ENCODE results near the gene EPN2.
A peak's percentile ranks its signal among the peaks of the same experiment; 100 is the strongest.

Gene EPN2

DNA sequence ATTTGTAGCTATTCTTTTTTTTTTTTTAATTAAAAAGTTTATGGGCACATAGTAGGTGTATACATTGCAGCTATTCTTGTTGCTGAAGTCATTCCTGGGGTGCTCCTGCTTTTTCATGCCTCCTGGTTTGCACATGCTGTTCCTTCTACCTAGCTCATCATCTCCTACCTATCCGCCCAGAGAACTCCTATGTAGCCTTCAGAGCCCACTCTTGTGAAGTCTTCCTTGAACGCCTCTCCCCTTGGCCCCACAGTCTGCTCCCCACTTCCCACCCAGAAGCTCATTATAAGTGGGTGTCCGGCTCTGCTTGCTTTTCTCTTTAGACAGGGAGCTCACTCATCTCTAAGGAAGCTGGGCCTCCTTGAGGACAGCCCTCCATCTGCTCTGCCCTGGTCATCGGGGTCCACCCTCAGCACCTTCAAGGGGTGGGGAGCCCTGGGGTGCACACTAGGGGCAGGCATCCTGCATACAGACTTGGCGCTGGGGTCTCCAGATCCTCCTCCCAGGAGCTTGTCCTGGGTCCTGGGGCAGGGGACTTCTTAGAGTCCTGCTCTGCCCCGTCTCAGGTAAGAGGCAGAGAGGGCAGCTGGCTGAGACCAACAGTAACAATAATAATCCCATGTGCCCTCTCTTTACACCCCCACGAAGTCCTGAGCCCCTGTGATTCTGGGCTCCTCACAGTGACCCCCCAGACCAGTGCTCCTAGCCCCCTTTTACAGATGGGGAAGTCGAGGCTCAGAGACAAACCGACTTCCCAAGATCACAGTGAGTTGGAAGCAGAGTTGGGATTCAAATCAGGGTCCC, 128.9 kb downstream of the EPN2 start:
- no peak for DNase-seq (ENCODE audit: low spot score)

GRCh38 chr17:19366637-19366972, 129.4 kb downstream of the EPN2 start:
- no peak for DNase-seq (ENCODE audit: low spot score)

DNA sequence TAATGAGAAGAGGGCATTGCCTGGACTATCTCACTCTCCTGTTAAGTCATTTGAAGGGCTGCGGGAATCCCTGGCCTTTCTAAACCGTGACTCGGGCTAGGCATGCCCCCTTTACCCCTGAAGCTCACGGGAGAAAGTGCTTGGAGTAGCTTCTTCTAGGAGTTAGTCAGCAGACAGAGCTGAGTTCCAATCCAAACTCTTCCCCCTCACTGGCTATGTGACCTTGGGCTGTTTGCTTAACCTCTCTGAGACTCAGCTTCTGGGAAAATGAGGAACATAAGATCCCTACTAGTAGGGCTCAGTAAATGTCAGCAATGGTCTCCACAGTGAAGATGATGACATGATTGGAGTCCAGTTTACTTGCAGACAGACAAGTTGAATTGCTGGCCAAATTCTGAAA, 131.1 kb downstream of the EPN2 start:
- no peak for DNase-seq (ENCODE audit: low spot score)

- DNase-seq (ENCODE audit: low spot score) = peak; percentile 37
Observed at GRCh38 chr17:19369107-19369778, 132.1 kb downstream of the EPN2 start.

- DNase-seq (ENCODE audit: low spot score) = no peak
Observed at GRCh38 chr17:19369846-19370492, 132.8 kb downstream of the EPN2 start.

GRCh38 chr17:19370493-19370960, 133.4 kb downstream of the EPN2 start:
- DNase-seq (ENCODE audit: low spot score) = no peak

GRCh38 chr17:19371259-19372010, 134.3 kb downstream of the EPN2 start:
- no peak for DNase-seq (ENCODE audit: low spot score)

DNA sequence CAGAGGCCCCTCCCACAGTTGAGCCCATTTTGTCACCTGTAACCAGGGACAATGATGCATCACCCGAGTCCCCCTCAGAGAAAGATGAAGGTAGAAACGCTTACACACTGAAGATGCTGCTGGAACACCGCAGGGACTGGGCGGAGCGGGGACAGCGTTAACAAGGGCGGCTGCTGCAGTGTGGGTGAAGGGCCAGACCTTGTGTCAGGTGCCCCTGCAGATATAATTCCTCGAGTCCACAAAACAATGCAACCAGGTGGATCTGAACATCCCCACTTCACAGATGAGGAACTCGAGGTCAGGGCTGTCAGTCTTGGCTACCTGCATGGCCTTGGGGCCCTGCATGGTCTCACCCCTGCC, 134.8 kb downstream of the EPN2 start:
- no peak for DNase-seq (ENCODE audit: low spot score)

- no peak for DNase-seq (ENCODE audit: low spot score)
Observed at GRCh38 chr17:19372439-19372838, 135.3 kb downstream of the EPN2 start.

DNA sequence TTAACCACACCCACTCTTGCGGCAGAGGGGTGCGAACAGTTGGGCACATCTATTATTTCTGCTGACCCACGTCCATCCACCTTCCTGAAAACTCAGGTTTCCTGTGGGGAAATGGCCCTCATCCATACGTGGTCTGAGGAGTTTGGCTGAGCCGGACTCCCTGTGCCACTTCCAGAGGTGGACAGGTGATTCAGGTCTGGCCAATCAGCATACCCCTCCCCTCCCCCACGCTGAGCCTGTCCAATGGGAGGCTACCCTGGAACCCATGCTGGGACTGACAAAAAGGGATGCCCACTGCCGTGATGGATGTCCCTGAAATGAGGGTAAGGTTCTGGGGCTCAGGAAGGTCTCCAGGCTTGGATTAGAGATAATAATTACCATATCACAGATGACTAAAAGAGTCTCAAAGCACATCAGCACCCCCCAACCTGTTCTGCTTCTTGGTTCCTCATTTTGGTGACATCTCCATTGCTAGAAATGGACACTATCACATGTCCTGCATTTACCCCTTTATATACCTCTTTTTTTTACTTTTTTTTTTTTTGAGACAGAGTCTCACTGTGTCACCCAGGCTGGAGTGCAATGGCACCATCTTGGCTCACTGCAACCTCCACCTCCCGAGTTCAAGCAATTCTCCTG, 135.8 kb downstream of the EPN2 start:
- no peak for DNase-seq (ENCODE audit: low spot score)

- no peak for DNase-seq (ENCODE audit: low spot score)
Observed at GRCh38 chr17:19374136-19374535, 137.0 kb downstream of the EPN2 start.

- no peak for DNase-seq (ENCODE audit: low spot score)
Observed at GRCh38 chr17:19375732-19376131, 138.6 kb downstream of the EPN2 start.

- DNase-seq (ENCODE audit: low spot score) = peak; percentile 24
Observed at GRCh38 chr17:19376811-19377210, 139.6 kb downstream of the EPN2 start.

DNA sequence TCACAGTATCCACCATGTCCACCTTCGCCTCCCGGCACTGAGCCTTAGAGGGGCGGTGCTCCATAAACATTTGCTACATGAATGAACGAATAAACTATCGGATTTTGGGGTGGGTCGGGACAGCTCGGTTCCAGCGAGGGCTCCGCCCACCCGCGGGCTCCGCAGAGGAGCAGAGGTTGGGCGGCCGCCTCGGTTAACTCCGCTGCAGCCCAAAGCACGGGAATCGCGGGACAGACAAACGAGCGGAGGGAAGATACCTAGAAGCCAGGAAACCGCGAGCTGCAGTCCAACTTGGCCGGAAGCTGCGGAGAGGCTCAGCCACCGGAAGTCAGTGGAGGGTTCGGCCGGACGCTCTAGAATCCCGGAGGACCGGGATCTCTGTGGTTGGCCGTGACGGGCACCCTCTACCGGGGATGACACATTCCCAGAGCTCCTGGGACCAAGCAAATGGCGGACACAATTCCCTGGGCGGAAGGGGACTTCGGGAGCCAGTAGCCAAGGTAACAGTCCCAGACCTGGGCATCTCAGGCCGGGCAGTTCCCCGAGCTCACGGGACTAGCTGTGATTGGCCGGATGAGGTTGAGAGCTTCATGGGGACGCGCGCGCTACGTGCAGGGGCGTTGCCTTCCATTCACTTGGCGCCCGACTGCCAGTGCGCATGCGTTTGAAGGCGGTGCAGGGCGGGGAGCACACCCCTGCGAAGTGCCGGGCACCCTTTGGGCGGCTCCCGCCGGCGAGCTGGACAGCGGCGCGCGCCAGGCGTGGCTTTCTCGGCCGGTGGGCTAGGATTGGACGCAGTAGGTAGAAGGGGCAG, 140.6 kb downstream of the EPN2 start:
- DNase-seq (ENCODE audit: low spot score) = peak; percentile 99

DNA sequence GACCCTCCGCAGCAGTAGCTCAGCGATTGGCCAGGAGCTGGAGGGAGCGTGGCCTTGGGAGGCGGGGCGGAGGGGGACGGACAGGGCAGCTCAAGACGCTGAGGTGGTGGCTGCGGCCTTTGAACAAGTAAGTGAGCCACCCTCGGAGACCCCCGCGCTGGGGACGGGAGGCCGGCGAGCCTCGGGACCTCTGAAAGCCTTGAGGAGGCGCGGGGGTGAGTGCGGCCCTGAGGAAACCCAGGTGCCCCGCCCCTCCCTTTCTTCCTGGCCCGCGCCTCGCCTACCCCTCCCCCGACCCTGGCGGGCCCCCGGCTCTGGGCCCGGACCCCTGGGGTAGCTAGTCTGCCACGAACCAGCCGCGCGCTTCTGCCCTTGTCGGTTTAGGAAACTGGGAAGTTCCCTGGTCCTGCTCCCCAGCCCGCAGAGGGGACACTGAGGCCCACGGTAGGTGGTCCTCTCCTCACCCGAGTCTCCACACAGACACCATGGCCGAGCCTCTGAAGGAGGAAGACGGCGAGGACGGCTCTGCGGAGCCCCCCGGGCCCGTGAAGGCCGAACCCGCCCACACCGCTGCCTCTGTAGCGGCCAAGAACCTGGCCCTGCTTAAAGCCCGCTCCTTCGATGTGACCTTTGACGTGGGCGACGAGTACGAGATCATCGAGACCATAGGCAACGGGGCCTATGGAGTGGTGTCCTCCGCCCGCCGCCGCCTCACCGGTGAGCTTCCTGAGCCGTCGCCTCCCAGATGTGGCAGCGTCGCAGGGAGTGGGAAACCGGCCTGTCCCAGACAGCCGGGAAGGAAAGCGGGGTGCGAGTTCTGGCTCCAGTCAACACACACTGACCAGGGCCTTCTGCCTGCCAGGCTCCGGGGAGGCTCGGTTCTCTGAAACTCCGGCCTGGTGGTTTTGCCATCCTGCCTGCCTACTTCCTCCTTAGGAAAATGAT, 141.5 kb downstream of the EPN2 start, which contains the start of gene MAPK7:
TSS of gene MAPK7 (plus strand) at position 83 of the 945 bp plus-strand sequence. CDS start at position 486, 403 bp downstream.
- no peak for DNase-seq (ENCODE audit: low spot score)

DNA sequence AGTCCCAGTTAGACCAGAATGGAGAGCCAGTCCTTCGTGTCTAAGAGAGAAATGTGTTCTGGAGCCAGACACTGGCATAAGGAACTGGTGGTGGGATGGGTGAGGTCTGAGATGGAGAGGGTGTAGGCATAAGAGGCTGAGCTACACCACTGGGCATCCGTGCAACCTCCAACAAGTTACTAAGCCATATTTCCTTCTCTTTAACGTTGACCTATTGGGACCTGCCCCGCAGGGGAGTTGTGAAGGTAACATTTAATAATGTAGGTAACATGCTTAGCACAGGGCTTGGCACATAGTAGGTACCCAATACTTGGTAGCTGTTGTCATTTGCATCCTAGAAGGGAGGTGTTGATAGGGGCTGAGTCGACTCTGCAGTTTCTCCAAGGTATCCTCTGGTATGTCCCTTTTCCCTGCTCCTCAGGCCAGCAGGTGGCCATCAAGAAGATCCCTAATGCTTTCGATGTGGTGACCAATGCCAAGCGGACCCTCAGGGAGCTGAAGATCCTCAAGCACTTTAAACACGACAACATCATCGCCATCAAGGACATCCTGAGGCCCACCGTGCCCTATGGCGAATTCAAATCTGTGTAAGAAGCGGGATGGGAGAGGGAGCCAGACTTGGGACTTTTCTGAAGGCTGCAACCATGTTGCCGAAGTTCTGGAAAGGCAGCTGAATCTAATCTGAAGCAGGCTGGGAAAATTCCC, 142.3 kb downstream of the EPN2 start:
- DNase-seq (ENCODE audit: low spot score) = no peak

- DNase-seq (ENCODE audit: low spot score) = no peak
Observed at GRCh38 chr17:19380481-19381301, 143.5 kb downstream of the EPN2 start.

GRCh38 chr17:19381361-19381740, 144.2 kb downstream of the EPN2 start:
- no peak for DNase-seq (ENCODE audit: low spot score)
